GM03348 (cell line): ENCODE measurements around the gene MT4.

Experiments
- DNase-seq: peaks from one replicate; pipeline ENCODE4 v3.0.0; 2012; ENCODE audit warnings: low spot score

MT4 gene

GRCh38 chr16:56605475-56605874 is 40.6 kb downstream of the MT4 start:
- no peak for DNase-seq

- peak; percentile 65 for DNase-seq
These were observed 41.2 kb downstream of the MT4 start for GRCh38 chr16:56606071-56606475.

- peak; percentile 63 for DNase-seq
These were observed 41.7 kb downstream of the MT4 start for GRCh38 chr16:56606476-56607108.

DNA sequence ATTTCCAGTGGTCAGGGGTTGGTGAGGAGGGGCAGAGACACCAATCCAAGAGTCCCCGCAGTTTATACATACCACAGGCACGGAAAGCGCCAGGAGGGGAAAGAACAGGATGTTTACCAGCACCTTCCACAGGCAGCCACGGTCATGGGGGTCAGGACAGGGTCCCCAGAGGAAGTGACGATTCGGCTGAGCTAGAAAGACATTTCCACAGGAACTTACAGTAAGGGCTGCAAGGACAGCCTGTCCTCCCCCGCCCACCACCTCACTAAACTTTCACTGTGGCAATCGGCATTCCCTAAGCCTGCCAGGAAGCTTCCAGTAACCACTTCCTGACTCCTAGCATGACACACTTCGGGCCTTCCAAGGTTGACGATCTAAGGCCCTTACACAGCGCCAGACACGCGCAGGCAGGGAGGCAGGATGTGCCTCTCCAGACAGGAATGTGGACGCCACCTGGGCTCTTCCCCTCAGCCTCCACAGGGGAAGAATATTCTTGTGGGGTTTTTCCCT is 42.3 kb downstream of the MT4 start:
- DNase-seq = peak; percentile 92

DNA sequence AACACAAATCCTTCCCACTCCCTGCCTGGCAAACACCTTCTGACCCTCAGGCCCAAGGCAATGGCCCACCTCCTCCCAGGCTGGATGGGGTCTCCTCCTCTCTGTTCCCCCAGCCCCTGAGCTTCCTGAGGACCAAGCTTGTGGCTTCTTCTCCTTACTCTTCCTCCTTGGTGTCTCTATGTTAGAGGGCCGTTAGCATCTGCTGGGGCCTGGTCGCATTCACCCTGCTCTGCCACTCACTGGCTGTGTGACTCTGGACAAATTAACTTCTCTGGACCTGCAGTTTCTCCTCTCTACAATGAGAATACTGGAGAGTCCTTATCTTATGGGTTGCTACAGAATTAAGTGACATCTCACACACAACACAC is 42.8 kb downstream of the MT4 start:
- DNase-seq = no peak

GRCh38 chr16:56608043-56608875 is 43.4 kb downstream of the MT4 start, which contains the start of gene MT2A:
TSS of gene MT2A (plus strand) at chr16:56608584. CDS start at chr16:56608656, 72 bp downstream.
- peak; percentile 96 for DNase-seq

DNA sequence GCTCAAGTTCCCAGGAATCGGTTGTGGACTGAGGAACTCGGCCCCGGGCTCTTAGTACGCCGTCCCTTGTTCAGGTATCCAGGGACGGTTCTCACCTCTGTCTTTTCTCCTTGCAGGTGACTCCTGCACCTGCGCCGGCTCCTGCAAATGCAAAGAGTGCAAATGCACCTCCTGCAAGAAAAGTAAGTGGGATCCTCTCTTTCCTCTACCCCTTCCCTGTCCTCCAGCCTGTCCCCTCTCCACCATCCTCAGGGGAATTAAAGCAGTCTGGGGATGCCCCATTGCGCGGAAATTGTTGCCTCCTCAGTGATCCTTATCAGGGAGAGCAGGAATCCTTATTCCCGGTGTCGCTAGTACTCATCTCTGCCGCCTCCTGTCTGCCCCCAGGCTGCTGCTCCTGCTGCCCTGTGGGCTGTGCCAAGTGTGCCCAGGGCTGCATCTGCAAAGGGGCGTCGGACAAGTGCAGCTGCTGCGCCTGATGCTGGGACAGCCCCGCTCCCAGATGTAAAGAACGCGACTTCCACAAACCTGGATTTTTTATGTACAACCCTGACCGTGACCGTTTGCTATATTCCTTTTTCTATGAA is 44.1 kb downstream of the MT4 start:
- no peak for DNase-seq

DNA sequence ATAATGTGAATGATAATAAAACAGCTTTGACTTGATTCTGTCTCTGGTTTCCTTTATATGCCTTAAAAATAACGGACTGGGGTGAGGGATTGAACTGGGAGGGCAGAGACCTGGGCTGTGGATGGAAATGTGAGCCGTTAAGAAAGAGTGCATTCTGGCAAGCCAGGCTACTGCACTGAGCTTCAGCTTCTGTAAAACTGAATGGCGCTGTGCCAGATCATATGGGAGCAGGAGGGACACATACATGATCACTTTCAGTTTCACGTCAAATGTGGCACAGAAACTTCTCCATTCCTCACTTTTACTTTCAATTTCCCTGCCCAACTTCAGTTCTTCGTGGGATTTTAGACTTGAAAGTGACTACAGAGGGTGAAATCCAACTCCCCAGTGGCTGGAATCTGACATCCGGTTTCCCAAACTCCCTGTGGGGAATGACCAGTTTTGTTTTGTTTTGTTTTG is 44.6 kb downstream of the MT4 start:
- peak; percentile 60 for DNase-seq

- peak; percentile 67 for DNase-seq
These were observed 45.2 kb downstream of the MT4 start for GRCh38 chr16:56610017-56610608.

- DNase-seq = no peak
These were observed 45.8 kb downstream of the MT4 start for GRCh38 chr16:56610609-56611111.

- DNase-seq = peak; percentile 33
These were observed 46.5 kb downstream of the MT4 start for GRCh38 chr16:56611281-56611833.

DNA sequence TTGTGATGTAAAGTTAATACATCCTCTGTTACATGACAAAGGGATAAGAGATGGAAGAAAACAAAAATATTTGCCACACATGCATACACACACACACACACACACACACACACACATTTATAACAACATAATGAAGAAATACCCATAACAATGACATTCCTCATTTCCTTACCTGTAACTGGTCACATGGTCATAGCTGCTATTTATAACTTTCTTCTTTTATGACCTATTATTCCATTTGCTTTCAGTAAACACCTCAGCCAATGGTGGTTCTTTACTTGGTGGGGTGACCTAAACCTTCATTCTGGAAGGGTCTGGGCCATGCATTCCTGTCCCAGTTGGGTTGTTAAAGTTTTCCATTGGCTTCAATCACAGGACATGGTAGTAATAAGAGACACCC is 48.8 kb downstream of the MT4 start:
- DNase-seq = no peak

DNA sequence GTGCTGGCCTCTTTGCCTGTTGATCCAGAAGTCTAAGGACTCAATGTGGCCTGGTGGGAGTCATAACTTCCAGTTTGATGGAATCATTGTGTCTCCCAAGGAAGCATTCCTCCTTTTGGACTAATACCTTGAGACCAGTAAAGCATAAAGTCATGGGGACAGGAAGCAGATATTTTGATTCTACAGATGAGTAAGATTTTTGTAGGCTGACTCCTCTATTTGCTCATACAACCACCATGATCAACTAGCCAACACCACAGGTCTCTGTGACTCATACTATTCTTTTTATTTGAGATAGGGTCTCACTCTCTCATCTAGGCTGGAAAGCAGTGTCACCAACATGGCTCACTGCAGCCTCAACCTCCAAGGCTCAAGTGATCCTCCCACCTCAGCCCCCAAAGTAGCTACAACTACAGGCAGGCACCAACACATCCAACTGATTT is 49.7 kb downstream of the MT4 start:
- peak; percentile 39 for DNase-seq

DNA sequence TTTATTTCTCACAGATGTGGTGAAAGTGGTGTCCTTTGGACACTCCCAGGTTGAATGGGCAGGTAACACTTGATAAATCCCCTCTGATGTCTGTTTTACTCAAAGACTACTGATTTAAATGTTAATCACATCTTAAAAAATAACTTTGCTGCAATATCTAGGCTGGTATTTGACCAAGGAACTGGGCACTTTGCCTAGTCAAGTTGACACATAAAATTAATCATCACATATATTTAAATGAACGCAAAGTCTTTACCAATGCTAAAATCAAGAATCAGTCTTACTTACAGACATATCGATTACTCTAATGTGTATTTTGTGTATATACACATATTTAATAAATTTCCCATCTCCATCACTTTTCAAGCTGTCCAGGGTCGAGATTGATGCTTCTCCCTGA is 50.5 kb downstream of the MT4 start:
- DNase-seq = no peak

- no peak for DNase-seq
These were observed 51.8 kb downstream of the MT4 start for GRCh38 chr16:56616608-56617211.

GRCh38 chr16:56617212-56618085 is 52.6 kb downstream of the MT4 start:
- DNase-seq = peak; percentile 86

- no peak for DNase-seq
These were observed 53.3 kb downstream of the MT4 start for GRCh38 chr16:56618138-56618537.
